NCI-H82 (cell line): ENCODE measurements around the gene MTCL1.

Experiments used
- DNase-seq: peaks from one replicate; lab custom pipeline; 2025; lab: John Stamatoyannopoulos, UW

The MTCL1 gene

DNA sequence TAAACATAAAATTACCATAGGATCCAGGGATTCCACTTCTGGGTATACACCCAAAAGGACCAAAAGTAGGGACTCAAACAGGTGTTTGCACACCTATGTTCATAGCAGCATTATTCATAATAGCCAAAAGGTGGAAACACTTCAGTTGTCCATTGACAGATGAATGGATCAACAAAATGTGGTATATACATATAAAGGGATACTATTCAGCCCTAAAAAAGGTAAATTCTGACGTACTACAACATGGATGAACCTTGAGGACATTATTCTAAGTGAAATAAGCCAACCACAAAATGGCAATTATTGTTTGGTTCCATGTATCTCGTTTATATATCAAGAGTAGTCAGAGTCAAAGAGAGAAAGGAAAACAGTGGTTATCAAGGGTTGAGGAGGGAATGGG is 128.1 kb downstream of the MTCL1 start:
- no peak for DNase-seq

- DNase-seq, result peak; percentile 79
Observed at GRCh38 chr18:8834881-8835280, 129.5 kb downstream of the MTCL1 start.

- no peak for DNase-seq
Observed at GRCh38 chr18:8835521-8835953, 130.2 kb downstream of the MTCL1 start.

- DNase-seq, result no peak
Observed at GRCh38 chr18:8839281-8839680, 133.9 kb downstream of the MTCL1 start.

GRCh38 chr18:8841781-8842485 is 136.6 kb downstream of the MTCL1 start:
- no peak for DNase-seq

DNA sequence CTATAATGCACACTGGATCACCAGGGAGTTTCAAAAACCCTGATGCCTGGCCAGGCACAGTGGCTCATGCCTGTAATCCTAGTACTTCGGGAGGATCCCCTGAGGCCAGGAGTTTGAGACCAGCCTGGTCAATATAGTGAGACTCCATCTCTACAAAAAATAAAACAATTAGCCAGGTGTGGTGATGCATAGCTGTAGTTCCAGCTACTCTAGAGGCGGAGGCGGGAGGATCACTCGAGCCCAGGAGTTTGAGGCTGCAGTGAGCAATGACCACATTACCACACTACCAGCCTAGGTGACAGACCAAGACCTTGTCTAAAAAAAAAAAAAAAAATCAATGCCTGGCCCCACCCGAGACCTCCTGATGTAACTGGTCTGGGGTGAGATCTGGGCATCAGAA is 137.2 kb downstream of the MTCL1 start:
- DNase-seq, result no peak

DNA sequence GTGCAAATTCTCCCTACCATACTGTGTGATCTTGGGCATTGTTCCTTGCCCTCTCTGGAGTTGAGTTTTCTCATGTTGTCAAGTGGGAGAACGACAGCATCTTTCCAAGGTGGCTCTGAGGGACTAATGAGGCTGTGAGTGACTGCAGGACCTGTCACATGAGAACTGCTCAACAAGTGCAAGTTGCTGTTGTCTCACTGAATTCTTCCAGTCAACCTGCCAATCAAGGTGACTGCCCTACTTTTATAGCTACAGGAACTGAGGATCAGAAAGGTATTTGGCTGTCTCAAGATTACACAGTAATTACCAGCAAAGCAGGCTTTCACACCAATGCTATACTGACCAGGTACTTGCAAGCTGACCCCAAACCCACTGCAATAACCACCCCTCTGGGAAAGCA is 137.6 kb downstream of the MTCL1 start:
- DNase-seq, result no peak

DNA sequence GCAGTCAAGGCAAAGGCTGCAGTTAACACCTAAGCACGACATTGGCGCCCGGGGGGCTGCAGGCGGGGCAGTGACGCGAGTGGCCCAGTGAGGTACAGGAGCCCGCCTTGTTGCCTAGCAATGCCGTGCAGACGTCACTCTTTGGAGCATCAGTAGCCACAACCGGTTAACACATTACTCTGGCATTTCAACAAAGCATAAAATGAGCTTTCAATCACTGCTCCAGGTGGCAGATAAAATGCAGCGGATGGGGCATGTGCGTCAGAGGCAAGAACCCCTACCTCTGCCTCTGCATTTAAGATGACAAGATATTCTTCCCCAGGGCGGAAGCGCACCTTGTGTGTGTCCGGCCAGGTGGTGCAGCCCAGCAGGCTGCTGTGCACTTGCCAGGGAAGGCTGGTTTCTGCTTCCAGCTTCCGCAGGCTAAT is 139.4 kb downstream of the MTCL1 start:
- DNase-seq, result no peak

DNA sequence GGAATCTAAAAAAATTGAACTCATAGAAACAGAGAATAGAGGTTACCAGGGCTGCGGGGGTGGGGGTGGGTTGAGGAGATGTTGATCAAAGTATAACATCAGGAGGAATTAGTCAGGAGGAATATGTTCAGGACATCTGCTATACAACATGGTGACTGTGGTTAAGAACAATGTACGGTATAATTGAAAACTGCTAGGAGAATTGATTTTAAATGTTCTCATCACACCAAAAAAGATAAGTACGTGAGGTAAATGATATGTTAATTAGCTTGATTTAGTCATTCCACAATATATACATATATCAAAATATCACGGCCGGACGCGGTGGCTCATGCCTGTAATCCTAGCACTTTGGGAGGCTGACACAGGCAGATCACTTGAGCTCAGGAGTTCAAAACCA is 140.2 kb downstream of the MTCL1 start:
- DNase-seq, result no peak

- DNase-seq, result no peak
Observed at GRCh38 chr18:8847066-8847755, 141.9 kb downstream of the MTCL1 start.

DNA sequence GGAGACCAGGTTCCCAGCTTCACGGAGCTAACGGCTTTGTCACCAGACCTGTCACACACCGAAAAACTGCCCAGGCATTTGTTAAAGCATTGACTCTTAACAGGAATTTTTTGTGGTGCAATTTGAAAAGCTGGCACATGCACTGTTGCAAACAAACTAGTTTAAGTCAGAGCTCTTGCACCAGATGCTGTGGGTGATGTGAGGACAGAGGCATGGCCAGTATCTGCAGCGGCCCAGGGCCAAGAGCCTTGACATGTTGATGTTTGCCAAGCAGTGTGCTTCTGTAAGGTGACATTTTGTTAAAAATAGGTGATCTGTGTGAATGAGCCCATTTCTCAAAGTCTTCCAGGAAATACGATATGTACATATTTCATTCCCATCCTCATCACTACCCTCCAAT is 142.5 kb downstream of the MTCL1 start:
- no peak for DNase-seq

DNA sequence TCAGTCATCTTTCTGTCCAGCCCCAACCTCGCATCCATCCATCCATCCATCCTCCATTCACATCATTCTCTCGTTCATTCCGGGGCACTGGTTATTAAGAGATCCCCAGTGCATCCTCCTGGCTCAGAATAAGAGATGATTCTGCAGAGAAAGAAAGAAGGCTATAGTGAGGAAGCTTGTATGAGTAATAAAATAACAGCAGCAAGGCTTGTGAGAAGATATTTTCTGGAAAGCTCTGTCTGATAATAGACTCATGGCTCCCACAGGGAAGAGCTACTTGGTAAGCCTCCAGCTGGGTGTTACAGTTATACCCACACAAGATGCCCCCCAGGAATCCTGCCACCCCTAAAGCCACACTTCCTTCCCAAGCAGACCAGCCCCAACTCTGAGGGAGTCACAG is 143.2 kb downstream of the MTCL1 start:
- DNase-seq, result no peak

DNA sequence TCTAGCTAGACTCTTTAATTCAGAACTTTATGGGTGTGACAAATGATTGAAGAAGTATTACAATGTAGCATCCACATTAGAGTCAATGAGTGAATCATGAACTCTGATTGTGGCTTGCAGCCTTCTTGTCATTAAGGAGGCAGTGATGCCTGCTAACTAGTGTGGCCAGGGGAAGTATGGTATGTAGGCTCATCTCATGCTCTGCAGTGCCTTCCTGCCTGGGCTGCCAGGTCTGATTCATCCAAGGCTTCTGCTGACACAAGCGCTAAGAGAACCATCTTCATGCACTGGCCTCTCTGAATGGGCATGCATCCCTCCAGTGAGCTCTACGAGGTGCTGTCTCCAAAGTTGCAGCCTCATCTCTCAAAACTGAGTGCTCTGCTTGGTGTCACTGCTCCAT is 144.3 kb downstream of the MTCL1 start:
- DNase-seq, result no peak

DNA sequence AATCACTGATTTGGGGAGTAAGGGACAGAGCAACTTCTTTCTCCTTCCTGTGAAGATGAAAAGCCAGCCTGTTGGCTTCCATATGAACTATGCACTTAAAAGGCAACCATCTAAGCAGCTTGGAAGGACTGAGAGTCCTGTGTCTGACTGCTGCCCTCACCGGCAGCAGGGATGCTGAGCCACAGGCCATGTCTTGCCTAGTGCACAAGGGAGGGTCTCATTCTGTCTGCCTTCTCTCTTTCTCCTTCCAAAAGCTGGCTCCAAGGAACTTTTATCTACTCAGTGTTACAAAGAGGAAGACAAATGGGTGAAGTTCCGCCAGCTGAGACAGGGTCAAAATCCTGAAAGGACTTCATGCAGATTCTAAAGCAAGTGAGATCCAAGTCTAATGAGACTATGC is 146.3 kb downstream of the MTCL1 start:
- no peak for DNase-seq

DNA sequence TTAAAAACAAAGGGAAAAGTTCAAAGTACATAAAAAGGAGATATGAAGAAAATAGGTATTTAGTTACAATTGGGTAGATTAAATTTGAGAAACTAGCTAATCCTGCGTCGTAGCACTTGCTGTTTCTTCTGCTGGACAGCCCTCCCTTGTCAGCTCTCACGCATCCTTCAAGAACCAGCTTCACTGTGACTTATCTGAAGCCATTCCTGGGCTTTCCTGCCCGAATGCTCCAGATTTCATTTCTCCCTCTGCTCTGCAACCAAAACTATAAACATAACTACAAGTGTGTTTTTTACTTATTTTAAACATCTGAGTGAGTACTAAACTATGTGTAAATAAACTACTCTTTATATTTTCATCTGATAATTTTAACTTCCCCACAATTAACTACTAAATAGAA is 149.2 kb downstream of the MTCL1 start:
- DNase-seq, result no peak

DNA sequence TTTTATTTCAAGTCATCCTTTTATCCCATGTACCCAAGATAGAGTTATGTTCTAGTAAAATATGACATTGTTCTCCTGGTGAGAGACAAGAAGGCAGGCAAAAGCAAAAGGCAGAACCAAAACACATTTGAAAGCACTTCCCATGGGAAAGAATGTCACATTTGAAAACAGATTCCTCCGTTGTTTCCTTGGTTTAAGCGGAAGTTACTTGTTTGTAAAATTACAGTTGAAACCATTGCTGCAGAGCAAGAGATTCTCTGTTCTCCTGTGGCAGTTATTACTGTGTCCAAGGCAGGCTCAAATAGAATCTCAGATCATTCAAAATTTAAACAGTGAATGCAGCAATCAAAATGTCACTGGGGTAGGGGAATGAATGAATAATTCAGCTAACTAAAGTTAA is 149.6 kb downstream of the MTCL1 start:
- no peak for DNase-seq

DNA sequence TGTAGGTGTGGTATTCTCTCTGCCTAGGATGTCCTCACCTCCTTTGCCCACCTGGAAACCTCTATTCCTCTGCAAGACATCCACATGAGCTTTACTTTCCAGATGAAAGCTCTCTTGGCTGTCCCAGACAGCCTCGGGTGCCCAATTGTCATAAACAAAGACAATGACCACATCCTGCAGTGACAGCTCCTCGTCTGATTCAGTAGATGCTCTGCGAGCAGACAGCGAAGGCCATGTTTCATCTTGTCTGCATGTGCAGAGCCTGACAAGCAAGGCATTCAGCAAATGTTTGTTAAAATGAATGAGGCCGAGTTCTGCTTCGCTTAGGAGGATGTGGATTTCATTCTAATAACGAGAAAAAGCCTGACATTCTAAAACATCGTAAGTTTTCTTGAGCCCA is 150.9 kb downstream of the MTCL1 start:
- DNase-seq, result no peak

GRCh38 chr18:8856769-8857393 is 151.5 kb downstream of the MTCL1 start:
- no peak for DNase-seq

DNA sequence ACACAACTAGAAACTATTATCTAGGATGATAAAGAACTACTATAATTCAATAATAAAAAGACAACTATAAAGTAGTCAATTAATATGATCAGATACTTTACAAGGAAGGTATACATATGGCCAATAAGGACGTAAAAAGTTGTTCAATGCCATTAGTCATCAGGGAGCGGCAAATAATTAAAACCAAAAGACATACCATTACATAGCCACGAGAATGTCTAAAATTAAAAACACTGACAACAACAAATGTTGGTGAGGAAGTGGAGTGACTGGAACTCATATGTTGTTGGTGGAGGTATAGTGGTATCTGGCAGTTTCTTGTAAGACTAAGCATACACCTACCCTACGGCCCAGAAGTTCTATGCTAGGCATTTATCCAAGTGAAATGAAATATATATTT is 152.4 kb downstream of the MTCL1 start:
- DNase-seq, result no peak

GRCh38 chr18:8858888-8859511 is 153.6 kb downstream of the MTCL1 start:
- no peak for DNase-seq

DNA sequence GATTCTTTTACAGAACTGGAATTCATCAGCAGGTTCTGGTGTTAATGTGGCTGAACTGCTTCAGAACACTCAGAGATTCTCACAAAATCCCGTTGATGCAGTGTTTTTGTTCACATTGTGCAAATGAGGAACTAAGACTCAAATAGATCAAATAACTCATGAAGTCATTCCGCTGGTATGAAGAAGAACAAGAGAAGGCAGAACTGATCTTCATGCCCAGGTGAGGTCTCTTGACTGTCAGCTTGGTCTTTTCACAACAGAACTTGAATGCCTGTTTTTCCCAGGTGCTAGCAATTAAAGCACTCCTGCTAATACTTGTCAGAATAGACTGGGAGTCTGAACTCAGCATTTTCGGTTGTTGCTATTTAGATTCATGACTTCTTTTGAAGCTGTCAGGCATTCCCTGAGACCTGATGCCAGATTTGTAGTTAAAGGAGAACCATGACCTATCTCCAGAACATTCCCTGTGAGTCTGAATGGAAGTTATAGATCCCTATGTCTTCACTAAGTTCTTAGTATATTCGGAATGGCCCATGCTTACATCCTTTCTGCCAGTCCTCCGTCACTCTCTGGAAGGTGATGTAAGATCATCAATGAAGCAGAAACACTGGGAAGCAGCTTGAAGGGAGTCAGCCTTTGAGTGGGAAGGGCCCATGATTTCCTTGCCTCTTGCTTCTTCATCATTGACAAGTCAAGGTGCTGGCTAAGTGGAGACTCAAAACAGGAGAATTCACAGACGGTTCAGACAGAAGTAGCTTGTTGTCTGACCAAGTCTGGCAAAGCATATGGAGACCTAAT is 155.7 kb downstream of the MTCL1 start:
- no peak for DNase-seq

DNA sequence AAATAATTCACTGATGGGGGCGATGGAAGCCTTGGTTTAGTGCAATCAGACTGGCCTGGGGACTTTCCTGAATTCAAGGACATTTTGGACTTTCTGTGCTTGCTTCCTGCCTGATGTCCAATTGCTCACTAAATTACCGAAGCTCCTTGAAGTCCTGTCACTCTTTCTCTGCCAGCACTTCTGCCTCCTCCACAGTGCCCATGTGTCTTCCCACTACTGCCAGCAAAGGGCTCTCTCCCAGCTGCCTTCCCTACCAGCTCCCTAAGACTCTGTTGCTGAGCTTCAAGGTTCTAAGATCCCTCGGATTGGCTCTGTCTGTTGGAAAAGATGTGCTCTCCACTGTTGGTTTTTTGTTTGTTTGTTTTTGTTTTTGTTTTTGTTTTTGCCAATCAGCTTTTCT is 158.1 kb downstream of the MTCL1 start:
- no peak for DNase-seq
